DND-41 (cell line): Measurements from ENCODE around the gene STXBP6.

Experiments
- ATAC-seq: fragments of 200-7000 bp; cut with Tn5 transposase; 3 replicates; pipeline ENCODE4 v1.9.1; 2021; ENCODE audit warnings: low read depth; ENCODE audit not compliant: insufficient read depth
- DNase-seq: peaks from one replicate; pipeline ENCODE4 v3.0.0-alpha.2; 2020
- H2AFZ ChIP-seq: 2 replicates; pipeline ENCODE4 v1.6.0; 2012; ENCODE audit warnings: low read depth, low read length
- H3K27ac ChIP-seq: 2 replicates; pipeline ENCODE4 v1.5.1; 2012; ENCODE audit warnings: low read length, inconsistent platforms
- H3K27me3 ChIP-seq: fragments of 200-600 bp; sonication (generic); 2 replicates; pipeline ENCODE4 v1.6.0; 2012; ENCODE audit warnings: low read length, mild to moderate bottlenecking, inconsistent platforms; ENCODE audit not compliant: insufficient read depth, poor library complexity
- H3K36me3 ChIP-seq: 2 replicates; pipeline ENCODE4 v1.5.1; 2012; ENCODE audit warnings: low read length, inconsistent platforms; ENCODE audit not compliant: insufficient read depth
- H3K4me1 ChIP-seq: 2 replicates; pipeline ENCODE4 v1.5.1; 2012; ENCODE audit warnings: mild to moderate bottlenecking, low read length; ENCODE audit not compliant: insufficient read depth
- H3K4me2 ChIP-seq: 2 replicates; pipeline ENCODE4 v1.6.0; 2012; ENCODE audit warnings: mild to moderate bottlenecking, moderate library complexity, low read length, inconsistent platforms; ENCODE audit not compliant: insufficient read depth
- H3K4me3 ChIP-seq, 2 experiments: fragments of 200-600 bp in 1 of 2; shearing (Covaris generic) in 1 of 2; 2 replicates each; pipeline ENCODE4 v1.5.1; 2012 to 2016; ENCODE audit warnings: inconsistent platforms in 2 of 2, low read length in 2 of 2, mild to moderate bottlenecking in 2 of 2, low read depth in 1 of 2, moderate library complexity in 1 of 2
- H3K79me2 ChIP-seq: 2 replicates; pipeline ENCODE4 v1.6.0; 2012; ENCODE audit warnings: low read length, inconsistent platforms; ENCODE audit not compliant: insufficient read depth
- H3K9ac ChIP-seq: 2 replicates; pipeline ENCODE4 v1.6.0; 2012; ENCODE audit warnings: low read depth, mild to moderate bottlenecking, inconsistent platforms, low read length, moderate library complexity
- H3K9me3 ChIP-seq: 2 replicates; pipeline ENCODE4 v1.5.1; 2012; ENCODE audit warnings: low read length, moderate library complexity, mild to moderate bottlenecking, inconsistent platforms; ENCODE audit not compliant: insufficient read depth, severe bottlenecking
- H4K20me1 ChIP-seq: 2 replicates; pipeline ENCODE4 v1.6.0; 2012; ENCODE audit warnings: low read length; ENCODE audit not compliant: insufficient read depth
- CTCF ChIP-seq: IDR thresholded peaks from 2 replicates; pipeline ENCODE4 v1.5.1; 2012; ENCODE audit warnings: borderline replicate concordance, low read length, moderate library complexity, mild to moderate bottlenecking; ENCODE audit not compliant: poor library complexity, severe bottlenecking; ENCODE audit errors: extremely low read depth
- EZH2 ChIP-seq: IDR thresholded peaks from 3 replicates; pipeline ENCODE4 v1.6.1; 2012; ENCODE audit warnings: borderline replicate concordance, low read depth, mild to moderate bottlenecking, moderate library complexity, low read length, inconsistent platforms; ENCODE audit not compliant: severe bottlenecking

The STXBP6 gene

GRCh38 chr14:24818058-24818822 is 231.7 kb downstream of the STXBP6 start:
- Histone ChIP-seq H3K27me3 (peaks cover 4% of the 10 kb centered on the region), H4K20me1 (no peaks in the 10 kb centered on the region), H3K9me3 (no peaks in the 10 kb centered on the region), H3K27ac (no peak overlapping the region), H3K4me3 (no peak overlapping the region), H3K79me2 (no peaks in the 10 kb centered on the region), H3K36me3 (no peaks in the 10 kb centered on the region), H3K9ac (no peak overlapping the region), H2AFZ (no peak overlapping the region), H3K4me1 (no peaks in the 10 kb centered on the region), H3K4me2 (no peak overlapping the region)
- DNase-seq, result no peak
- ATAC-seq, result no peak
- no peak for TF ChIP-seq CTCF
- TF ChIP-seq EZH2, result no peak

DNA sequence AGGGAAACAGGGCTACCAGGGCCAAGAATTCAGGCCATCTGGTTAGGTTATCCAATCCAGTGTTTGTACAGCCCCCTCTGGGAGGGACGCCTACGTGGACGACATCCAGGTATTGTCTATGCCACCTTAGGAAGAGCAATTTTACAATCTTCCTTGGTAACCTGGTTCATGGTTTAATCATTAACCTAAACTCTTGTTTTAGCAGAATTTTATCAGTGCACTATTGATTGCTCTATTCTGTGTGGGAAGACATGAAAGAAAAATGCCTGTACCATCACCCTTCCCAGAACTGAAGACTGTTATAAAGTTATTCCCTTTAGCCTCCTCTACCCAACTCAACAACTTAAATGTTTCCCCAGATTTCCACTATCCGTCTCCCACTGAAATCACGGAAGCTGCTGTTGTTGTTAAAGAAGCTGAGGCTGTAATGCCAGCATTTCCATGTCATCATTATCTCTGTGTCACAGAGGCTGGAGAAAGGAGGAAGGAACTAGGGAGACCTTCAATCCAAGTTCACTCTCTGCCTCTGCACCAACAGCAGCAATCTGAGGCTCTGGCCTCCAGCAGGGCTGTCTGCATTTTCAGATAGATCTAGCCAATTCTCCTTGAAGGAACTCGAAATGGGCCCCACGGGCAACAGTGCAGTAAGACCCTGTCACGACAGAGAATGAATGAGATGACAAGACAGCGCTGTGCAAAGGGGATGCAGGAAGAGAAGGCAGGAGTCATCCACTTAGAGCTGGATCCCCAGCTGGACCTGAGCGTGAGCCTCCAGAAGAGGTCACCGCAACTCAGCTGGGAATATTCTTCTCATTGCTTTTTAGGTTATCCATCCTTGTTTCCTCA is 232.5 kb downstream of the STXBP6 start:
- Histone ChIP-seq H3K79me2 (no peaks in the 10 kb centered on the region), H3K4me3 (no peak overlapping the region), H4K20me1 (no peaks in the 10 kb centered on the region), H2AFZ (no peak overlapping the region), H3K9me3 (no peaks in the 10 kb centered on the region), H3K27ac (no peak overlapping the region), H3K4me1 (no peaks in the 10 kb centered on the region), H3K27me3 (peaks cover 4% of the 10 kb centered on the region), H3K36me3 (no peaks in the 10 kb centered on the region), H3K9ac (no peak overlapping the region), H3K4me2 (no peak overlapping the region)
- no peak for TF ChIP-seq CTCF
- ATAC-seq (no peak), DNase-seq (no peak)

GRCh38 chr14:24816929-24817211 is 233.1 kb downstream of the STXBP6 start:
- no peak overlapping the region for H3K27ac ChIP-seq
- ATAC-seq (no peak), DNase-seq (no peak)
- H4K20me1 ChIP-seq, result no peaks in the 10 kb centered on the region
- H3K36me3 ChIP-seq, result no peaks in the 10 kb centered on the region
- H3K4me1 ChIP-seq, result no peaks in the 10 kb centered on the region
- peaks cover 4% of the 10 kb centered on the region for H3K27me3 ChIP-seq
- no peak overlapping the region for H2AFZ ChIP-seq
- no peaks in the 10 kb centered on the region for H3K9me3 ChIP-seq
- H3K9ac ChIP-seq, result no peak overlapping the region
- TF ChIP-seq EZH2 (no peak), CTCF (no peak)
- H3K4me2 ChIP-seq, result no peak overlapping the region
- no peak overlapping the region for H3K4me3 ChIP-seq
- no peaks in the 10 kb centered on the region for H3K79me2 ChIP-seq
